Erythroblast (primary cell): ENCODE results near the gene FADS6.

ENCODE experiments used
- GATA1 ChIP-seq: IDR thresholded peaks from 2 replicates; pipeline ENCODE4 v1.6.1; 2011; ENCODE audit warnings: low read depth, mild to moderate bottlenecking, control low read depth, low read length, moderate library complexity
- POLR2A ChIP-seq: IDR thresholded peaks from 2 replicates; pipeline ENCODE4 v1.6.1; 2011; ENCODE audit warnings: mild to moderate bottlenecking, low read length

DNA sequence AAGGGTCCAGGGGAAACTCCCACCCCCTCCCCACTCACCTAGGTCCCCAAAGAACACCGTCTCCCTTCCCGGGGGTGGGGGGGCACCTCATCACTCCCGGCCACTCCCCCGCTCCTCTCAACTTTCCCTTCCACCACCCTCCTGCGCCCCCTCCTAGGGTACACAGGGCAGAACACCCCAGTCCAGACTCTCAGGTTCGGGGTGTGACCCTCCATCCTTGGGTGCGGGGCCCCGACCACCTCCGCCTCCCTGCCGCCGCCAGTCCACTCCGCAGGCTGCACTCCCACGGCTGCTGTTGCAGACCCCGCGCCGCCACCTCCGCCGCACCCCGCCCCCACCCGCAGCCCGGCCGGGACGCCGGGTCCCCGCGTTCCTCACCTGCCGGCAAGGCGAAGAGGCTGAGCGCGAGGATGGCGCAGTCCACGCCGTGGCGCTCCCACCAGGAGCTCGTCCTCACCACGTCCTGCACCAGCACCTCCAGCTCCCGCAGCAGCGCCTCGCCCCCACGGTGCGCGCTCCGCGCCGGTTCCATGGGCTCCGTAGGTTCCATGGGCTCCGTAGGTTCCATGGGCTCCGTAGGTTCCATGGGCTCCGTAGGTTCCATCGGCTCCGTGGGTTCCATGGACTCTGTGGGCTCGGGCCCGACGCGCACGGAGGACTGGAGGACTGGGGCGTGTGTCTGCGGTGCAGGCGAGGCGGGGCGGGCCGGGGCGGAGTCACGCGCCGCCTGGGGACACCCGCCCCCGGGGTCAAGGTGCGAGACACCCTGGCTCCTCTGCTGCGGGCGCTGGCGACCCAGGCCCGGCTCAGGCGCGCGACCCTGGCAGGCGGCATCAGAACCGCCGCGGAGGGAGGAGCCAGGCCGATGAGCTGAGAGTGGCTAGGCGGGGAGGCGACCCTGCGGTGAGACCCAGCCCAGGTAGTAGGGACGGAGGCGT lies at the start of gene FADS6:
- TF ChIP-seq POLR2A = no peak
- TF ChIP-seq GATA1 = no peak
